Immature natural killer cell (primary cell): ENCODE results near the gene STOX1. TPM values are rescaled to one million over a fixed set of nuclear protein-coding genes. Genes with fewer than 3 reads are reported as not detected.
"Not testable (repeated sequence)": the region's sequence is repeated elsewhere in the genome, so short reads cannot be mapped to it uniquely, and the experiment has no call there.

Source experiments
- DNase-seq, 3 donors: peaks; one replicate each; pipeline ENCODE4 v3.0.0; 2022; ENCODE audit warnings: mixed read lengths in 1 of 3
- H3K27ac Mint-ChIP-seq, 6 donors: one replicate each; pipeline ENCODE4 v1.8.0; 2020; ENCODE audit warnings: mixed read lengths in 6 of 6, mild to moderate bottlenecking in 5 of 6, inconsistent platforms in 4 of 6, moderate library complexity in 3 of 6
- H3K27me3 Mint-ChIP-seq, 3 donors: one replicate each; pipeline ENCODE4 v1.8.0; 2020 to 2021; ENCODE audit warnings: low read depth in 3 of 3, mild to moderate bottlenecking in 3 of 3, mixed read lengths in 3 of 3, moderate library complexity in 3 of 3, inconsistent platforms in 1 of 3
- H3K36me3 Mint-ChIP-seq, 3 donors: one replicate each; pipeline ENCODE4 v1.8.0; 2020; ENCODE audit warnings: mixed read lengths in 3 of 3, inconsistent platforms in 2 of 3, mild to moderate bottlenecking in 2 of 3
- H3K4me1 Mint-ChIP-seq, 2 donors: one replicate each; pipeline ENCODE4 v1.8.0; 2020; ENCODE audit warnings: inconsistent platforms in 2 of 2, mild to moderate bottlenecking in 2 of 2, mixed read lengths in 2 of 2, moderate library complexity in 1 of 2
- H3K4me3 Mint-ChIP-seq, 5 donors: one replicate each; pipeline ENCODE4 v1.8.0; 2020; ENCODE audit warnings: mild to moderate bottlenecking in 5 of 5, mixed read lengths in 5 of 5, inconsistent platforms in 3 of 5, moderate library complexity in 3 of 5
- H3K9me3 Mint-ChIP-seq, 6 donors: one replicate each; pipeline ENCODE4 v1.8.0; 2020; ENCODE audit warnings: mild to moderate bottlenecking in 6 of 6, mixed read lengths in 6 of 6, inconsistent platforms in 4 of 6, moderate library complexity in 3 of 6
- polyA plus RNA-seq, 3 donors: library from polyadenylated mRNA; unstranded; fragments of 300-500 nt; fragmentation: Illumina TruSeq; gene quantifications; one replicate each; pipeline ENCODE4 v1.2.3, GENCODE V29; 2021

STOX1 gene
- polyA plus RNA-seq, 3 donors from 2014 or later, result not detected

GRCh38 chr10:68840650-68841049 is 13.3 kb downstream of the STOX1 start:
- not testable (repeated sequence) for H3K9me3 Mint-ChIP-seq, DNase-seq, H3K4me3 Mint-ChIP-seq, H3K4me1 Mint-ChIP-seq, H3K36me3 Mint-ChIP-seq, H3K27ac Mint-ChIP-seq, H3K27me3 Mint-ChIP-seq

GRCh38 chr10:68848281-68848680 is 20.9 kb downstream of the STOX1 start:
- Mint-ChIP-seq H3K9me3 (peaks cover 0 to 4% (median 0%) of the 10 kb centered on the region in 6 donors), H3K4me1 (no peaks in the 10 kb centered on the region), H3K4me3 (no peak overlapping the region), H3K27me3 (peaks cover 1 to 7% (median 2%) of the 10 kb centered on the region in 3 donors), H3K36me3 (no peaks in the 10 kb centered on the region), H3K27ac (no peak overlapping the region)
- no peak for DNase-seq

GRCh38 chr10:68848806-68849205 is 21.5 kb downstream of the STOX1 start:
- Mint-ChIP-seq H3K27ac (no peak overlapping the region), H3K36me3 (no peaks in the 10 kb centered on the region), H3K4me3 (no peak overlapping the region), H3K27me3 (peaks cover 1 to 7% (median 2%) of the 10 kb centered on the region in 3 donors), H3K9me3 (peaks cover 0 to 4% (median 0%) of the 10 kb centered on the region in 6 donors), H3K4me1 (no peaks in the 10 kb centered on the region)
- no peak for DNase-seq

- peaks cover 4 to 12% (median 11%) of the 10 kb centered on the region in 3 donors for H3K36me3 Mint-ChIP-seq
- DNase-seq, result no peak
- no peak overlapping the region for H3K27ac Mint-ChIP-seq
- H3K27me3 Mint-ChIP-seq, result peaks cover 0 to 16% (median 2%) of the 10 kb centered on the region in 3 donors
- H3K4me3 Mint-ChIP-seq, result no peak overlapping the region
- no peaks in the 10 kb centered on the region for H3K4me1 Mint-ChIP-seq
- peaks cover 14 to 20% (median 16%) of the 10 kb centered on the region in 6 donors for H3K9me3 Mint-ChIP-seq
These were observed 29.0 kb downstream of the STOX1 start for GRCh38 chr10:68856352-68856751.

GRCh38 chr10:68857005-68857404 is 29.7 kb downstream of the STOX1 start:
- no peak for DNase-seq
- H3K36me3 Mint-ChIP-seq, result peaks cover 4 to 12% (median 12%) of the 10 kb centered on the region in 3 donors

GRCh38 chr10:68861253-68861652 is 33.9 kb downstream of the STOX1 start:
- Mint-ChIP-seq H3K9me3 (peaks cover 18 to 37% (median 29%) of the 10 kb centered on the region in 6 donors), H3K27ac (no peak overlapping the region), H3K27me3 (peaks cover 2 to 14% (median 5%) of the 10 kb centered on the region in 3 donors), H3K4me1 (no peaks in the 10 kb centered on the region), H3K36me3 (peaks cover 9 to 18% (median 12%) of the 10 kb centered on the region in 3 donors), H3K4me3 (no peak overlapping the region)
- DNase-seq, result no peak

More at GRCh38 chr10:68857005-68857404, 29.7 kb downstream of the STOX1 start:
- H3K4me1 Mint-ChIP-seq, result no peaks in the 10 kb centered on the region
- no peak overlapping the region for H3K4me3 Mint-ChIP-seq
- peaks cover 0 to 16% (median 7%) of the 10 kb centered on the region in 3 donors for H3K27me3 Mint-ChIP-seq
- no peak overlapping the region for H3K27ac Mint-ChIP-seq
- peaks cover 18 to 27% (median 22%) of the 10 kb centered on the region in 6 donors for H3K9me3 Mint-ChIP-seq

GRCh38 chr10:68864611-68865010 is 37.3 kb downstream of the STOX1 start:
- peaks cover 2 to 8% (median 5%) of the 10 kb centered on the region in 3 donors for H3K27me3 Mint-ChIP-seq
- H3K4me1 Mint-ChIP-seq, result no peaks in the 10 kb centered on the region
- H3K9me3 Mint-ChIP-seq, result peaks cover 14 to 32% (median 27%) of the 10 kb centered on the region in 6 donors
- peaks cover 7 to 14% (median 7%) of the 10 kb centered on the region in 3 donors for H3K36me3 Mint-ChIP-seq
- H3K27ac Mint-ChIP-seq, result no peak overlapping the region
- no peak overlapping the region for H3K4me3 Mint-ChIP-seq
- no peak for DNase-seq

GRCh38 chr10:68868173-68868572 is 40.8 kb downstream of the STOX1 start:
- H3K27me3 Mint-ChIP-seq, DNase-seq, H3K4me1 Mint-ChIP-seq, H3K36me3 Mint-ChIP-seq, H3K4me3 Mint-ChIP-seq, H3K9me3 Mint-ChIP-seq, H3K27ac Mint-ChIP-seq: not testable (repeated sequence)

GRCh38 chr10:68869623-68870022 is 42.3 kb downstream of the STOX1 start:
- Mint-ChIP-seq H3K36me3 (no peaks in the 10 kb centered on the region), H3K9me3 (no peaks in the 10 kb centered on the region), H3K27me3 (peaks cover 0 to 3% (median 0%) of the 10 kb centered on the region in 3 donors), H3K27ac (no peak overlapping the region), H3K4me3 (no peak overlapping the region), H3K4me1 (no peaks in the 10 kb centered on the region)
- DNase-seq, result no peak

GRCh38 chr10:68870061-68870460 is 42.7 kb downstream of the STOX1 start:
- Mint-ChIP-seq H3K9me3 (no peaks in the 10 kb centered on the region), H3K4me3 (no peak overlapping the region), H3K27me3 (peaks cover 0 to 3% (median 0%) of the 10 kb centered on the region in 3 donors), H3K4me1 (no peaks in the 10 kb centered on the region), H3K27ac (no peak overlapping the region), H3K36me3 (no peaks in the 10 kb centered on the region)
- DNase-seq, result no peak

GRCh38 chr10:68870545-68871104 is 43.3 kb downstream of the STOX1 start:
- peaks cover 0 to 3% (median 0%) of the 10 kb centered on the region in 3 donors for H3K27me3 Mint-ChIP-seq
- DNase-seq, result no peak
- no peak overlapping the region for H3K4me3 Mint-ChIP-seq
- no peaks in the 10 kb centered on the region for H3K9me3 Mint-ChIP-seq
- no peaks in the 10 kb centered on the region for H3K4me1 Mint-ChIP-seq
- H3K36me3 Mint-ChIP-seq, result no peaks in the 10 kb centered on the region
- H3K27ac Mint-ChIP-seq, result no peak overlapping the region

- peaks cover 0 to 3% (median 0%) of the 10 kb centered on the region in 3 donors for H3K27me3 Mint-ChIP-seq
- DNase-seq, result no peak
- H3K27ac Mint-ChIP-seq, result no peak overlapping the region
- H3K9me3 Mint-ChIP-seq, result no peaks in the 10 kb centered on the region
- no peaks in the 10 kb centered on the region for H3K36me3 Mint-ChIP-seq
- no peak overlapping the region for H3K4me3 Mint-ChIP-seq
- no peaks in the 10 kb centered on the region for H3K4me1 Mint-ChIP-seq
These were observed 43.9 kb downstream of the STOX1 start for GRCh38 chr10:68871105-68871711.

GRCh38 chr10:68871731-68872342 is 44.5 kb downstream of the STOX1 start:
- DNase-seq, result no peak
- Mint-ChIP-seq H3K4me1 (no peaks in the 10 kb centered on the region), H3K36me3 (no peaks in the 10 kb centered on the region), H3K27me3 (peaks cover 0 to 2% (median 0%) of the 10 kb centered on the region in 3 donors), H3K9me3 (no peaks in the 10 kb centered on the region), H3K27ac (no peak overlapping the region), H3K4me3 (no peak overlapping the region)
